GM18858 (cell line): ENCODE measurements around the gene SOX11.

Experiments used
- ATAC-seq: cut with Tn5 transposase; IDR thresholded peaks from one replicate; pipeline ENCODE4 v1.9.1; 2021; ENCODE audit not compliant: unreplicated experiment

SOX11 gene

GRCh38 chr2:5691221-5691984 lies 781 bp upstream of the SOX11 start:
- no peak for ATAC-seq

GRCh38 chr2:5692561-5693286 lies 540 bp downstream of the SOX11 start:
- ATAC-seq, result no peak

- no peak for ATAC-seq
Measured at GRCh38 chr2:5693287-5694201, 1.4 kb downstream of the SOX11 start.

GRCh38 chr2:5694306-5694705 lies 2.1 kb downstream of the SOX11 start:
- no peak for ATAC-seq

- ATAC-seq, result no peak
Measured at GRCh38 chr2:5695654-5696403, 3.6 kb downstream of the SOX11 start.

GRCh38 chr2:5696404-5696944 lies 4.3 kb downstream of the SOX11 start:
- ATAC-seq, result no peak

GRCh38 chr2:5696945-5697521 lies 4.8 kb downstream of the SOX11 start:
- ATAC-seq, result no peak

- no peak for ATAC-seq
Measured at GRCh38 chr2:5697562-5697961, 5.4 kb downstream of the SOX11 start.

- ATAC-seq, result no peak
Measured at GRCh38 chr2:5698134-5698533, 6.0 kb downstream of the SOX11 start.

GRCh38 chr2:5699963-5700362 lies 7.8 kb downstream of the SOX11 start:
- ATAC-seq, result no peak

- ATAC-seq, result no peak
Measured at GRCh38 chr2:5700551-5700950, 8.4 kb downstream of the SOX11 start.

GRCh38 chr2:5701266-5701665 lies 9.1 kb downstream of the SOX11 start:
- no peak for ATAC-seq

- ATAC-seq, result no peak
Measured at GRCh38 chr2:5703166-5703565, 11.0 kb downstream of the SOX11 start.

GRCh38 chr2:5705490-5705889 lies 13.3 kb downstream of the SOX11 start:
- no peak for ATAC-seq

- no peak for ATAC-seq
Measured at GRCh38 chr2:5706717-5707455, 14.7 kb downstream of the SOX11 start.

GRCh38 chr2:5710615-5711014 lies 18.4 kb downstream of the SOX11 start:
- ATAC-seq, result no peak

- no peak for ATAC-seq
Measured at GRCh38 chr2:5713101-5713500, 20.9 kb downstream of the SOX11 start.

GRCh38 chr2:5719629-5720334 lies 27.6 kb downstream of the SOX11 start:
- no peak for ATAC-seq

- ATAC-seq, result no peak
Measured at GRCh38 chr2:5720426-5720825, 28.2 kb downstream of the SOX11 start.
